CD14-positive monocyte (primary cell): ENCODE results near the gene KYNU. TPM values are rescaled to one million over a fixed set of nuclear protein-coding genes. Genes with fewer than 3 reads are reported as not detected.

Experiments used
- DNase-seq, 3 donors: peaks; one replicate each; pipeline ENCODE4 v3.0.0-alpha.2; 2011 to 2022
- H2AFZ ChIP-seq: 2 replicates; pipeline ENCODE4 v1.6.0; 2012; ENCODE audit warnings: mild to moderate bottlenecking, low read depth, low read length, inconsistent platforms; ENCODE audit not compliant: insufficient read depth, poor library complexity, severe bottlenecking
- H3K27ac ChIP-seq, 2 donors: 1 replicate in 1 of 2; 2 replicates in 1 of 2; pipeline ENCODE4 v1.5.1; 2012 to 2013; ENCODE audit warnings: low read length in 2 of 2, control low read depth in 1 of 2, inconsistent platforms in 1 of 2, low read depth in 1 of 2, mild to moderate bottlenecking in 1 of 2
- H3K27me3 ChIP-seq, 2 donors: one replicate each; pipeline versions ENCODE4 v1.6.0 to v1.6.1; 2011 to 2013; ENCODE audit warnings: low read length in 2 of 2; ENCODE audit not compliant: control insufficient read depth in 2 of 2, insufficient read depth in 2 of 2
- H3K36me3 ChIP-seq, 2 donors: replicated peaks in 1 of 2; 1 replicate in 1 of 2; 2 replicates in 1 of 2; pipeline versions ENCODE4 v1.5.1 to v1.6.1; 2012 to 2013; ENCODE audit warnings: low read length in 2 of 2, control low read depth in 1 of 2, inconsistent platforms in 1 of 2, mild to moderate bottlenecking in 1 of 2; ENCODE audit not compliant: insufficient read depth in 2 of 2, control insufficient read depth in 1 of 2
- H3K4me1 ChIP-seq, 2 donors: 1 replicate in 1 of 2; 2 replicates in 1 of 2; pipeline versions ENCODE4 v1.5.1 to v1.6.1; 2012 to 2013; ENCODE audit warnings: low read length in 2 of 2, control low read depth in 1 of 2, inconsistent platforms in 1 of 2, mild to moderate bottlenecking in 1 of 2, moderate library complexity in 1 of 2; ENCODE audit not compliant: insufficient read depth in 2 of 2, control insufficient read depth in 1 of 2
- H3K4me2 ChIP-seq: replicated peaks from 2 replicates; pipeline ENCODE3; 2012; ENCODE audit warnings: low read length, moderate library complexity, mild to moderate bottlenecking; ENCODE audit not compliant: poor library complexity, severe bottlenecking; ENCODE audit errors: extremely low read depth
- H3K4me3 ChIP-seq, 3 experiments: fragments of 200-600 bp in 1 of 3; sonication (generic) in 1 of 3; replicated peaks in 1 of 3; 1 replicate in 2 of 3; 2 replicates in 1 of 3; pipeline ENCODE4 v1.5.1; 2011 to 2013; ENCODE audit warnings: low read length in 3 of 3, mild to moderate bottlenecking in 3 of 3, control low read depth in 2 of 3, low read depth in 2 of 3, inconsistent platforms in 1 of 3, moderate library complexity in 1 of 3
- H3K79me2 ChIP-seq: 2 replicates; pipeline ENCODE4 v1.6.0; 2012; ENCODE audit warnings: mild to moderate bottlenecking, control low read depth, inconsistent platforms, low read length, moderate library complexity; ENCODE audit not compliant: insufficient read depth
- H3K9ac ChIP-seq: 2 replicates; pipeline ENCODE4 v1.6.0; 2017; ENCODE audit warnings: low read length, mild to moderate bottlenecking; ENCODE audit not compliant: insufficient read depth, poor library complexity, severe bottlenecking
- H3K9me3 ChIP-seq, 2 donors: replicated peaks in 1 of 2; 1 replicate in 1 of 2; 2 replicates in 1 of 2; pipeline versions ENCODE4 v1.5.1 to v1.6.1; 2012 to 2013; ENCODE audit warnings: low read length in 2 of 2, control low read depth in 1 of 2; ENCODE audit not compliant: control insufficient read depth in 1 of 2, insufficient read depth in 1 of 2
- H4K20me1 ChIP-seq: 2 replicates; pipeline ENCODE4 v1.6.0; 2012; ENCODE audit warnings: mild to moderate bottlenecking, low read length, control low read depth, moderate library complexity; ENCODE audit not compliant: insufficient read depth
- H3K27ac Mint-ChIP-seq, 7 donors: one replicate each; pipeline ENCODE4 v1.8.0; 2020; ENCODE audit warnings: mild to moderate bottlenecking in 7 of 7, mixed read lengths in 7 of 7, moderate library complexity in 6 of 7, inconsistent platforms in 2 of 7
- H3K27me3 Mint-ChIP-seq, 3 donors: one replicate each; pipeline ENCODE4 v1.8.0; 2021 to 2022; ENCODE audit warnings: low read depth in 3 of 3, mild to moderate bottlenecking in 3 of 3, mixed read lengths in 3 of 3, moderate library complexity in 3 of 3, inconsistent platforms in 1 of 3
- H3K36me3 Mint-ChIP-seq, 2 donors: one replicate each; pipeline ENCODE4 v1.8.0; 2020; ENCODE audit warnings: mixed read lengths in 2 of 2, inconsistent platforms in 1 of 2, mild to moderate bottlenecking in 1 of 2
- H3K4me1 Mint-ChIP-seq: one replicate; pipeline ENCODE4 v1.8.0; 2020; ENCODE audit warnings: mild to moderate bottlenecking, mixed read lengths
- H3K4me3 Mint-ChIP-seq, 2 donors: one replicate each; pipeline ENCODE4 v1.8.0; 2020; ENCODE audit warnings: mild to moderate bottlenecking in 2 of 2, mixed read lengths in 2 of 2, moderate library complexity in 1 of 2
- H3K9me3 Mint-ChIP-seq, 7 donors: one replicate each; pipeline ENCODE4 v1.8.0; 2020 to 2022; ENCODE audit warnings: mixed read lengths in 7 of 7, mild to moderate bottlenecking in 6 of 7, moderate library complexity in 6 of 7, inconsistent platforms in 2 of 7
- CTCF ChIP-seq: fragments of 200-600 bp; IDR thresholded peaks from one replicate; pipeline ENCODE4 v1.8.0; 2022; ENCODE audit warnings: antibody characterized with exemption, mild to moderate bottlenecking
- WGBS: methylation state at CpG from one replicate; pipeline ENCODE4 v1.1.5; 2013; ENCODE audit warnings: missing lambda C conversion rate; ENCODE audit not compliant: insufficient coverage; 5-methylcytosine and 5-hydroxymethylcytosine counted together
- intact Hi-C, 2 donors: fragments of 100-400 bp; cut with micrococcal nuclease; formaldehyde crosslinking; loops; one replicate each; pipeline versions ENCODE4 v1.15.0 to v1.15.1; 2023
- polyA plus RNA-seq, 3 donors: library from polyadenylated mRNA; depleted of rRNA in 1 of 3; unstranded in 2 of 3; stranded (reverse) in 1 of 3; fragments of 300-500 nt in 2 of 3; fragments of >200 nt in 1 of 3; fragmentation: Illumina TruSeq in 2 of 3; gene quantifications; 1 replicate in 2 of 3; 2 replicates in 1 of 3; pipeline ENCODE4 v1.2.3, GENCODE V29; 2012 to 2021

KYNU gene
- polyA plus RNA-seq, 3 donors = 40.7 to 132 (median 131) TPM

- H3K9me3 Mint-ChIP-seq = peaks cover 2 to 14% (median 7%) of the 10 kb centered on the region in 7 donors
- H3K4me1 Mint-ChIP-seq = no peaks in the 10 kb centered on the region
- H3K27me3 Mint-ChIP-seq = peaks cover 0 to 2% (median 0%) of the 10 kb centered on the region in 3 donors
- Histone ChIP-seq H4K20me1 (peaks cover 22% of the 10 kb centered on the region), H2AFZ (no peak overlapping the region), H3K36me3 (peaks cover 80 to 99% of the 10 kb centered on the region in 2 donors), H3K4me2 (no peak overlapping the region), H3K4me1 (no peaks in the 10 kb centered on the region), H3K79me2 (no peaks in the 10 kb centered on the region), H3K9ac (no peak overlapping the region), H3K9me3 (peaks cover 0 to 5% of the 10 kb centered on the region in 2 donors), H3K27me3 (no peaks in the 10 kb centered on the region), H3K4me3 (no peak overlapping the region), H3K27ac (no peak overlapping the region)
- no peak overlapping the region for H3K4me3 Mint-ChIP-seq
- WGBS = no CpG with 5 or more reads among the region's 1 CpG
- DNase-seq = no peak
- no peak for TF ChIP-seq CTCF
- peaks cover 73 to 87% of the 10 kb centered on the region in 2 donors for H3K36me3 Mint-ChIP-seq
- no peak overlapping the region for H3K27ac Mint-ChIP-seq
- intact Hi-C loops = no loop called here
These were observed 88.0 kb downstream of the KYNU start for GRCh38 chr2:142965443-142965842.

- no peak overlapping the region for H3K4me3 Mint-ChIP-seq
- no peaks in the 10 kb centered on the region for H3K79me2 ChIP-seq
- no peaks in the 10 kb centered on the region for H3K4me1 Mint-ChIP-seq
- no peak overlapping the region for H2AFZ ChIP-seq
- peaks cover 22% of the 10 kb centered on the region for H4K20me1 ChIP-seq
- no peak for DNase-seq
- no peak overlapping the region for H3K9ac ChIP-seq
- H3K36me3 Mint-ChIP-seq = peaks cover 71 to 87% of the 10 kb centered on the region in 2 donors
- H3K27ac ChIP-seq = no peak overlapping the region
- H3K27me3 Mint-ChIP-seq = peaks cover 0 to 2% (median 0%) of the 10 kb centered on the region in 3 donors
- no peak overlapping the region for H3K27ac Mint-ChIP-seq
- no peak for TF ChIP-seq CTCF
- H3K36me3 ChIP-seq = peaks cover 80 to 99% of the 10 kb centered on the region in 2 donors
- no peaks in the 10 kb centered on the region for H3K27me3 ChIP-seq
- H3K4me1 ChIP-seq = no peaks in the 10 kb centered on the region
- intact Hi-C loops = no loop called here
- H3K9me3 ChIP-seq = peaks cover 0 to 5% of the 10 kb centered on the region in 2 donors
- no peak overlapping the region for H3K4me3 ChIP-seq
- no peak overlapping the region for H3K4me2 ChIP-seq
- peaks cover 2 to 14% (median 7%) of the 10 kb centered on the region in 7 donors for H3K9me3 Mint-ChIP-seq
These were observed 88.8 kb downstream of the KYNU start for GRCh38 chr2:142966284-142966683.
